Vagina (tissue), 2 donors: ENCODE results near the gene EHD3. TPM values are rescaled to one million over a fixed set of nuclear protein-coding genes. Genes with fewer than 3 reads are reported as not detected.

Experiments used
- DNase-seq, 2 donors: peaks; one replicate each; pipeline ENCODE4 v3.0.0-alpha.2; 2017; ENCODE audit errors: extremely low spot score in 2 of 2
- H3K27ac ChIP-seq: fragments of 200-600 bp; sonication (generic); one replicate; pipeline ENCODE4 v1.5.1; 2019
- H3K27me3 ChIP-seq: fragments of 200-600 bp; sonication (generic); one replicate; pipeline ENCODE4 v1.5.1; 2019
- H3K36me3 ChIP-seq, 2 donors: fragments of 200-600 bp; sonication (generic); one replicate each; pipeline ENCODE4 v1.5.1; 2017 to 2019
- H3K4me1 ChIP-seq: fragments of 200-600 bp; sonication (generic); one replicate; pipeline ENCODE4 v1.5.1; 2019
- H3K4me3 ChIP-seq, 2 donors: fragments of 200-600 bp; sonication (generic); 1 replicate in 1 of 2; 2 replicates in 1 of 2; pipeline ENCODE4 v1.5.1; 2016 to 2019
- H3K9me3 ChIP-seq: fragments of 200-600 bp; sonication (generic); one replicate; pipeline ENCODE4 v1.5.1; 2019
- CTCF ChIP-seq, 3 experiments: fragments of 450-650 bp in 2 of 3; fragments of 200-600 bp in 1 of 3; sonication (generic) in 1 of 3; IDR thresholded peaks; one replicate each; pipeline ENCODE4 v1.5.1; 2017 to 2019; ENCODE audit warnings: antibody characterized with exemption in 3 of 3, mild to moderate bottlenecking in 2 of 3, moderate library complexity in 2 of 3
- POLR2A ChIP-seq, 2 donors: fragments of 450-650 bp; IDR thresholded peaks; one replicate each; pipeline ENCODE4 v1.6.1; 2017; ENCODE audit warnings: antibody characterized with exemption in 2 of 2, mild to moderate bottlenecking in 2 of 2, moderate library complexity in 2 of 2
- POLR2AphosphoS5 ChIP-seq, 2 donors: sonication (generic); formaldehyde crosslinking; IDR thresholded peaks; one replicate each; pipeline ENCODE4 v1.9.0; 2017; ENCODE audit warnings: antibody characterized with exemption in 2 of 2, mild to moderate bottlenecking in 2 of 2, low read depth in 1 of 2; ENCODE audit not compliant: insufficient read depth in 1 of 2
- intact Hi-C: fragments of 100-400 bp; cut with DNase I; formaldehyde crosslinking; loops from one replicate; pipeline ENCODE4 v1.15.1; 2023
- total RNA-seq: library from RNA; depleted of rRNA; stranded (reverse); fragments of >200 nt; gene quantifications from one replicate; pipeline ENCODE4 v1.2.3, GENCODE V29; 2016

Gene EHD3
- total RNA-seq, 1 donor from 2014 or later: 10.3 TPM

GRCh38 chr2:31197166-31197565 is 36.8 kb upstream of the EHD3 start:
- peak in 1 of 2 donors; percentile 70 for DNase-seq

GRCh38 chr2:31197669-31198068 is 36.3 kb upstream of the EHD3 start:
- Histone ChIP-seq H3K4me3 (no peak overlapping the region), H3K36me3 (no peaks in the 10 kb centered on the region), H3K27ac (no peak overlapping the region), H3K9me3 (no peaks in the 10 kb centered on the region), H3K4me1 (no peaks in the 10 kb centered on the region), H3K27me3 (no peaks in the 10 kb centered on the region)
- peak in 1 of 2 donors; percentile 64 for DNase-seq
- TF ChIP-seq POLR2AphosphoS5 (IDR thresholded peaks at IDR 0.05; ENCODE audit: insufficient read depth in 1 of 2, low read depth in 1 of 2): no peak
- no peak for TF ChIP-seq POLR2A (IDR thresholded peaks at IDR 0.05)
- no peak for TF ChIP-seq CTCF (IDR thresholded peaks at IDR 0.05)
- intact Hi-C loops: no loop called here

More at GRCh38 chr2:31197166-31197565, 36.8 kb upstream of the EHD3 start:
- Histone ChIP-seq H3K4me1 (no peaks in the 10 kb centered on the region), H3K27ac (no peak overlapping the region), H3K4me3 (no peak overlapping the region), H3K9me3 (no peaks in the 10 kb centered on the region), H3K27me3 (no peaks in the 10 kb centered on the region), H3K36me3 (no peaks in the 10 kb centered on the region)
- TF ChIP-seq CTCF (IDR thresholded peaks at IDR 0.05) (no peak), POLR2AphosphoS5 (IDR thresholded peaks at IDR 0.05; ENCODE audit: insufficient read depth in 1 of 2, low read depth in 1 of 2) (no peak), POLR2A (IDR thresholded peaks at IDR 0.05) (no peak)
- intact Hi-C loops: no loop called here

- Histone ChIP-seq H3K36me3 (no peaks in the 10 kb centered on the region), H3K9me3 (no peaks in the 10 kb centered on the region), H3K27me3 (no peaks in the 10 kb centered on the region), H3K4me1 (no peaks in the 10 kb centered on the region), H3K27ac (no peak overlapping the region), H3K4me3 (no peak overlapping the region)
- intact Hi-C loops: no loop called here
- TF ChIP-seq POLR2AphosphoS5 (IDR thresholded peaks at IDR 0.05; ENCODE audit: insufficient read depth in 1 of 2, low read depth in 1 of 2) (no peak), CTCF (IDR thresholded peaks at IDR 0.05) (no peak), POLR2A (IDR thresholded peaks at IDR 0.05) (no peak)
- no peak for DNase-seq
Observed at GRCh38 chr2:31199206-31199605, 34.7 kb upstream of the EHD3 start.

GRCh38 chr2:31200972-31201371 is 33.0 kb upstream of the EHD3 start:
- H3K27ac ChIP-seq: no peak overlapping the region
- H3K4me3 ChIP-seq: no peak overlapping the region
- H3K27me3 ChIP-seq: no peaks in the 10 kb centered on the region
- intact Hi-C loops: no loop called here
- H3K4me1 ChIP-seq: no peaks in the 10 kb centered on the region
- TF ChIP-seq POLR2AphosphoS5 (IDR thresholded peaks at IDR 0.05; ENCODE audit: insufficient read depth in 1 of 2, low read depth in 1 of 2) (no peak), CTCF (IDR thresholded peaks at IDR 0.05) (no peak), POLR2A (IDR thresholded peaks at IDR 0.05) (no peak)
- H3K9me3 ChIP-seq: no peaks in the 10 kb centered on the region
- peak in 1 of 2 donors; percentile 82 for DNase-seq
- no peaks in the 10 kb centered on the region for H3K36me3 ChIP-seq

GRCh38 chr2:31202041-31202440 is 31.9 kb upstream of the EHD3 start:
- no peaks in the 10 kb centered on the region for H3K4me1 ChIP-seq
- no peaks in the 10 kb centered on the region for H3K27me3 ChIP-seq
- DNase-seq: peak in 1 of 2 donors; percentile 44
- intact Hi-C loops: no loop called here
- no peak for TF ChIP-seq CTCF (IDR thresholded peaks at IDR 0.05)
- no peak for TF ChIP-seq POLR2AphosphoS5 (IDR thresholded peaks at IDR 0.05; ENCODE audit: insufficient read depth in 1 of 2, low read depth in 1 of 2)
- no peak for TF ChIP-seq POLR2A (IDR thresholded peaks at IDR 0.05)
- H3K4me3 ChIP-seq: no peak overlapping the region
- H3K27ac ChIP-seq: no peak overlapping the region
- H3K36me3 ChIP-seq: no peaks in the 10 kb centered on the region
- no peaks in the 10 kb centered on the region for H3K9me3 ChIP-seq
